ENCODE measurements around the gene RASA2.
"Not testable (repeated sequence)": the region's sequence is repeated elsewhere in the genome, so short reads cannot be mapped to it uniquely, and the experiment has no call there.

The RASA2 gene

DNA sequence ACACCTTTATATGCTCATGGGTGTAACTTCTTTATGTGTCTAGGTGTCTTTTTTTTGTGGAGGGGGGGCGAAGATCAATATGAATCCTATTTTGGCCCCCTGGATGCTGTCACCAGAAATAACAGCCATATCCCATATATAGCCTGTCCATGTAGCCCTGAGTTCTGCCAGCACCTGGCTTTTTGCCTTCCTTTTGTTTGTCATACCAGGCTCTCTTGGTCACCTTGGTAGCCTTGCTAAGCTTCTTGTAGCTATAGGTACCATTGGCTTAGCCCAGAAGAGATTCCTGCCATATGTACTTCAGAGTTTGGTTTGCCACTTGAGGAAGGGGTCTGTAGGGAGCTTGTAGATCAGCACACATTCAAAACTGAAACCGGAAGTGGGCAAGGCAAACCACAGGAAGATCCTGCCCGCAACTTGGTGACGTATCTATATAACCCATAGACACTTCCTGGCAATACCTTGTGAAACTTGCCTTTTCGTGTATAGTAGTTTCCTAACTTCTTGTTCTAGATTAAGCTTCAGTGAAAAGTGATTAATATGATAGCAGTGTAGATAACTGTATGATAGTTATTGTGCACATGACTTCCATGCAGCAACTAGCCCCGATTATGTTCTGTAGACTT is 11.9 kb downstream of the RASA2 start:
- DNase-seq (ENCODE audit: low read depth) = peak; percentile 76

DNA sequence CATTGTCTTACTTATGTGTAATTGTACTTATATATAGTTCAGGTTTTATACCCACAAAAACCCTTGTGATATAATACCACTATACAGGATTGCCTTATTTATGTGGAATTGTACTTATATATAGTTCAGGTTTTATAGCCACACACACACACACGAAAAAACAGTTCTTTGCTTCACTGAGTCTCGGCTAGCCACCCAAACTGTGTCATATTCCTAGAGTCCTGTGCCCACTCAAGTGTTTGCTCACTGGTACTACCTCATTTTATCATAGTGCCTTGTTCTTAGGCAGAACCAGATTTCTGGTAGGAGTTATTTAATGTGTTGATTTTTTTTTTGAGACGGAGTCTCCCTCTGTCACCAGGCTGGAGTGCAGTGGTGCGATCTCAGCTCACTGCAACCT is 12.5 kb downstream of the RASA2 start:
- DNase-seq (ENCODE audit: low read depth) = no peak

DNA sequence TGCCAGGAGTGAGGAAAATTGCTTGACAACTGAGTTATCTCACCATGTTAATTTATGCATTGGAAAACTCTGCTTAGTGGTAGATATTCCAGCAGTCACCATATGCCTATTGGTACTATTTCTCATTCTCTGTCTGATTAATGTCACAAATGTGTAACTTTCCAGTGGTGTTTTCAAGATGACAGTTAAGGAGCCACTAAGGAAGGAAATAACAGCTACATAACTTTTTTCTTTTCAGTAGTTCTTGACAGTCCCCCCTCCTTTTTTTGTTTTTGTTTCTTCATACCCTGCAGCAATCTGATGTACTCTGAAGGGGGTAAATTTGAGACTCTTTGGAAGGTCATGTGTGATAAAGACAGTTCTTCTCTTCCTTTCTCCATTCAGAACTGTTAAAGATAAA is 13.1 kb downstream of the RASA2 start:
- no peak for DNase-seq (ENCODE audit: low read depth)

DNA sequence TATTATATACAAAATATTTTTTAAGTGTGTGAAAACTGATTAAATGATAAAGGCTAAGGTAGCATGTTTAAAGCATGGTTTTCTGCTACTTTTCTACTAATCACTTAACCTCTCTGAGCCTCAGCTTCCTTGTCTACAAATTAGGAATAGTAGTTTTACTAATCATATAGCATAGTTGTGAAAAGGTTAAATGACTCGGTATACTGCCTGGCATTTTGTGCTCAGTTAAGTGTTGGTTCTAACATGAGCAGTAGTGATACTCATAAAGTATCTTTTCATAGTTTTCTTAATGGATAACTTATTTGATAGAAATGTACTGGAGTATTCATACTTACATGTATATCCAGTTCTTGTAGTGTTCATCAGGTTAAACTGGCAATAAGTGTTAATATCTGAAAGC is 13.6 kb downstream of the RASA2 start:
- no peak for DNase-seq (ENCODE audit: low read depth)

DNA sequence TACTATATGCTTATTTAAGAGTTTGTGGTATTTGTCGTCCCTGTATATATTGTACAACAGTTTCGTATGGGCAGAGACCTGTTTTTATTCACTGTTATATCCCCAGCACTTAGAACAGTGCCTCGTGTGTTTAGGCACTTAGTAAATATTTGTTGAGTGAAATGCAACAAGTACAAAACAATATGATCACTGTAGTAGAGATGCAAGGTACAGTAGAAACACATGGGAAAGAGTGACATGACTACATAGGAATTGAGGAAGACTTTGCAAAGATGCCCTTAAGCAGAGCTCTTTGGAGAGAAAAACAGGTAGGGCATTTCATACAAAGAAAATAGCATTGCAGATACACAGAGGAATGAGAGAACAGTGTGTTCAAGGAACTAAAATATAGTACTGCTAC is 18.3 kb downstream of the RASA2 start:
- DNase-seq (ENCODE audit: low read depth) = no peak

DNA sequence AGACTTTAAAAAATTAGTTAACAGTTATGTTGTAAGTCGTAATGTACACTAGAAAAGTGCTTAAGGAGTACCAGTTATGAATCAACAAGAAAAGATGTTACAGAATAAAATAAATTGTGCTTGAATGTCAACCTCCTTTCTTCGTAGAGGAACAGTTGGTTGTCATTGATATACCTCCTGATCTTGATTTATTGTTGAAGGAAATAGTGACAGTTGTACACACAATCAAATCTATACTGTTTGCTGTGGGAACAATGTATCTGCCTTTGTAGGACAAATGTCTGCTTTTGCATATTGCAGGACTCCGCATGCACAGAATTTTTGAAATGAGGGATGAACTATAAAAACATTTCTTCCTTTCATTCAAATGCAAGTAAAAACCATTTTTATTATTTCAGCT is 19.2 kb downstream of the RASA2 start:
- DNase-seq (ENCODE audit: low read depth) = no peak

DNA sequence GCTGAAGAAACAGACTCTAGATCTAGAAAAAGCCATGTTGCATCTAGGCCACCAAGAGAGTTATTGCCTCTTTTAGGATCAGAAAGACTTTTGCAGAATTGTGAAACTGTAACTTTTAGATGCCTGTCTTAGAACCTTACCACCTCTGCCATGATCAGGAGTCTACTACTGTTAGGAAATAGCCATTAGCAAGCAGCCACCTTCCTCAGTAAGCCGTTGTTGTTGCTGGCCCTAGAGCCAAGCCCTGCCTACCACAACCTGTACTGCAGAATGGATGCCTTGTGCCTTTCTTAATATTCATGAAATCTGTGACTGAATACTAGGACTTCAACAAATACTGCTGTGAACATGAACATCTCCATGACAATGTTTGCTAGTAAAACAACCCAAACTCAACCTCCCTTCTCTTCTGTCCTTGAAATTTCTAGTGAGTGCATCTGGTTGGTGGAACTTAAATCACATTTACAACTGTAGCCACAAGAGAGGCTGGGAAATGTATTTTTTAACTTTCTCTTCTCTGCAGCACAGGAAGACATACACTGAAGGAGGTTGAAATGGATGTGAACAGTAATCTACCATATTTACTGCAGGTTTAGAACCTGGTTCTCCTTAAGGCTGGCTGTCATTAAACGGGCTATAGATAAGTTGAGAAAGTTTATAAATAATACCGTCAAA is 20.7 kb downstream of the RASA2 start:
- no peak for DNase-seq (ENCODE audit: low read depth)

DNA sequence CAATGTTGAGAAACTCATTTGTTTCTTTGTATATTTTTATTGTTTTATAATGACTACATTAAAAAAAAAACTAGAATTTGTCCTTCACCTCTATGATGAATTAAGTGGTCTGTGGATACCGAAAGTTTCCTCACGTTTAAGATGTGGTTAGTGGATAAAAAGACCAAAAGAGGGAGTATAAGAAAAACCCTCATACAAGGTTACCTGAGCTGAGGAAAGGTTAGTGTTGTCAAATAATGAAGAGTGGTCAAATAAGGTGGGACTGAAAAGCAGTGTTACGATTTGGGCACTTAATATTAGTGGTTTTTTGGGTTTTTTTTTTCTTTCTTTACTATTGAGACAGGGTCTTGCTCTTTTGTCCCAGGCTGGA is 21.2 kb downstream of the RASA2 start:
- no peak for DNase-seq (ENCODE audit: low read depth)

DNA sequence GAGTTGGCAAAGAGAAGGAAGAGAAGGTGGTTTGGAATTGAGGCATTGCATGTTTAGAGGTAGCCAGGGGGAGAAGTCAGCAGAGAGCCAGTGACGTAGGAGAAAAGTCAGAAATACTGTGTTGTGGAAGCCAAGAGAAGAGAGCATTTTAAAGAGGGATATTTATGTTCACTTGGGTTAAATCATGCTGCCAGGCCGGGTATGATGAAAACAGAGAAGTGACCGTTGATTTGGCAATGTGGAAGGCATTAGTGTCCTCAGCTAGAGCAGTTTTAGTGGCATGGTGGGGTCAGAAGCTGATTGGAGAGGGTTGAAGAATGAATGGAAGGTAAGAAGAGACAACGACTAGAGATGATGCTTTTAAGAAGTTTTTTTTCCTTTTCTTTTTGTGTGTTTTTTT is 24.5 kb downstream of the RASA2 start:
- no peak for DNase-seq (ENCODE audit: low read depth)

DNA sequence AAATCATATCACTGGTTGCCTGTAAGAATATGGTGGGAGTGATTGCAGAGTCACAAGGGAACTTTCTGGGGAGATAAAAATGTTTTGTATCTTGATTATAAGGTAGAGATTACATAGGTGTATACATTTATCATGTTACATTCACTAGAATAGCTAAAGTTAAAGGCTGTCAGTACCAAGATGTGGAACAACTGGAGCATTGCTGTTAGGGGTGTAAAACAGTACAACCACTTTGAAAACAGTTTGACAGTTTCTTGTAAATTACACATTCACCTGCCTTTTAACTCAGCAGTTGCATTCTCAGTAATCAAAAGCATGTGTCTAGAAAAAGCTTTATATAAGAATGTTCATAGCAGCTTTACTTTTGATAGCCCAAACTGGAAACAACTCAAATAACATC is 27.6 kb downstream of the RASA2 start:
- no peak for DNase-seq (ENCODE audit: low read depth)

DNA sequence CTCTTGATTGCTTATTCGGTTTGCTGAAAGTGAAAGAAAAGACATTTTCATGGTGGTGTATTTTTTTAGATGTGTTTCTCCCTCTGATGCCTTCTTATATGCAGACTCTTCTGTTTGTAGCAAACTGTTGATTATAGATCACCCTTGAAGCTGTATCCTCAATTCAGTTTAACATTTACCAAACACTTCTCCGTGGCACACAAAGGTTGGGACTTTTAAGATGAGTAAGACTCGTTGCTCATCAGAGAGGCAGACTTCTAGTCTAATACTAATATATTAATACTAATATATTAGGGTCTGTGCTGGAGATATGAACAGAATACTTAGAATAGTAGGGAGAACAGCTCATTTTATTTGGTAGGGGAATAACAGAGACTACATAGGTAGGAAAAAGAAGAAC is 32.8 kb downstream of the RASA2 start:
- no peak for DNase-seq (ENCODE audit: low read depth)

DNA sequence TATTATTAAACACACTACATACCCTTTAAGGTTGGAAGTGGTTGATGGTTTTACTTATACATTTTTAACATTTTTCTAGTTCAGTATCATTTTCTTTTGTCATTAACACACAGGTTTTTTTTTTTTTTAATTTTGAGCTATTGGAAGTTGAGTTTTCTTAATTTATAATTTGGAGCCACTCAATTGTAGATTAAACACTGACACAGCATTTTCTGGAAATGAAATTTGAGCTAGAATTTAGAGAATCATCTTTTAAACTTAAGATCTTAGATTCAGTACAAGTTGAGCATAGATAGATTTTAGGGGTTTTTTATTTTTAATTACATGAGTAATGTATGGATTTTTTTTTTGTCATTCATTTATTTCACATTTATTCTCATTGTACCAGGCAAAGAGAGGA is 35.0 kb downstream of the RASA2 start:
- no peak for DNase-seq (ENCODE audit: low read depth)

DNA sequence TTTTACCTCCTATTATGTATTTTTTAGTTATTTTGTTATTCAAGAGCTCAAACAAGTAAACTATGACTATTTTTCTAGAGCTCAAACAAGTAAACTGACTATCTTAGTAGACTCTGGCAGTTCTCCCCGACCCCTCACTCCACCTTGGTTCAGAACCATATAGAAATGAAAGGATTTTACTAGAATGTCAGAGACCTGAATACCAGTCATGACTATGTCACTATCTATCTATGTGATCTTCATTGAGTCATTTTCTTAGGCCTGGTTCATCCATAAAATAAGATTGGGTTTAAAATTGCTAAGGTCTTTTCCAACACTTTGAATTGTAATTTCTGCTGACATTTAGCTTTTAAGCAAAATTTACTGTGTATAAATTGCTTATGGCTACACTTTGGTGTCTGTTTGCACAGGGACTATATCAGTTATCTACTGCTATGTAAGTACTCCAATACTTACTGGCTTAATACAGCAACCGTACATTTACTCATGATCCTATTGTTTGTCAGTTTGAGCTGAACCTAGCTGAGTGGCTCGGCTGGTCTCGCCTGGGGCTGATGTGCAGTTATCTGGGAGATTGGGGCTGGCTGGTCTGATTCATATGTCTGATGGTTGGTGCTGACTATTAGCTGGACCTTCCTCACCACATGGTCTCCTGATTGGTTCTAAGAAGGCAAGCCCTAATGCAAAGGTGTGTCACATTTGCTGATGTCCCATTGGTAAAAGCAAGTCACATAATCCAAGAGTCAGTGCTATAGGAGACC is 37.0 kb downstream of the RASA2 start:
- no peak for DNase-seq (ENCODE audit: low read depth)

DNA sequence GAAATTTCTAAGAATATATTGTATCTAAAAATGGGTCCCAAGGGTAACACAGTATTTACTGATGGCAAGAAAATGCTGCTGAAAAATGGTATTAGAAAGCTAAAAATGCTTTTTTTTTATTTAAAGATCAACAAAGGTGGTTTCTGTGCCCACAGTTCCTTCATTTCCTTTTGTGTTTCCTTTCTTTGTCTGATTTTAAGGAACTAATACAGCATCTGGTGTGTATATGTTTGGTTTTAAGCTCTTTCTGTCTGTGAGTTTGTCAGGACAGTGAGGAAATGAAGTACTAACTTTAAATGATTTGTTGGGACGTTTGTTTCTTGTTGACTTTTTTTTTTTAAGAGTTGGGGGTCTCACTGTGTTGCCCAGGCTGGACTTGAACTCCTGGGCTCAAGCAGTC is 38.2 kb downstream of the RASA2 start:
- DNase-seq (ENCODE audit: low read depth) = no peak

DNA sequence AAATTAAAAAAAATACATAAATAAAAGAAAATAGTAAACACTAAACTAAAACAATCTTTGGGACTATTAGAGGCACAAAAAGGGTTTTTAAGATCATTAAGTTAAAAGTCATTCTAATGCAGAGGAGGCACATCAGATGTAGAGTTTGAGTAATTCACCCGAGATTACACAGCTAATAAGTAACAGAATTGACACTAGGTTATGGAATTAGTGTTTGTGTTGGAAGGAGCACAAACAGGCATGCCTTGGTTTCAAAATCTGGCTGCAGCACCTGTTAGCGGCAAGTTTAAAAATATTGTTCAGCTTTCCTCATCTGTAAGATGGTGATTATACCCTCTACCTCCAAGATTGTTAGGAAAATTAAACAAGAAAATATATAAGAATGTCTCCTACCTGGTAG is 39.0 kb downstream of the RASA2 start:
- DNase-seq (ENCODE audit: low read depth) = no peak

DNA sequence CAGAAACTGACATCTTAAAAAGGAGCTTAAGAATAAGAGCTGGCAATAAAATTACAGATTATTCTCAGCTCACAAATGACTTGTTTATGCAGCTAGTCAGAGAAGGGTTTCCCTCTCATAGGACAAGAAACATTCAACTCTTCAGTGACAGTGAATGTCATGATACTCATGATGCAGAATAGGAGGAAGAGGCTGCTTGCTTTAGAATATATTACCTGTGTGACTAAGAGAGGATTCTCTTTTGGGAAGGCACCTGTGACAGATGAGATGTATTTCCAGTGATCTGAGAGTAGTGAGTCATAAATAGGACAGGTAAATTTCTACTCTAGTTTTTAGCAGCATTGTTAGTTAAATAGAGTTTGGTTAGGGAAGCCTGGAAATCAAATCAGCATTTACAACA is 39.9 kb downstream of the RASA2 start:
- no peak for DNase-seq (ENCODE audit: low read depth)

DNA sequence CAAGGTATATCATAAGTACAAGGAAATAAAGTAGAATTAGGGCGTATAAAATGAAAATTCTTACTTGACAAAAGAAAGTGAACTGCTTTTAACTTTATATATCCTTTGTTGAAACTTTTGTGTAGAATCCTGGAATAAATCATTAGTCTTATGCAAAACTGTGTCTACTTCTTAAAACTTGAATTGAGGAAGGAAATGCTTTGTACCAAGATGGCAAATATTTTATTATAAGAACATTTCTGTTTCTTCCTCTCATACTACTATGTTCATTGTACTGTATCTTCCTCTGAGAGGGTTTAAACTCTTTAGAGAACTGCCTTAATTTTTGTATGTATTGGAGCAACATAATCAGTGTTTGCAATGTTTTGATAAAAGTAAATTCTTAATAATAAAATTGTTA is 42.0 kb downstream of the RASA2 start:
- DNase-seq (ENCODE audit: low read depth) = no peak

DNA sequence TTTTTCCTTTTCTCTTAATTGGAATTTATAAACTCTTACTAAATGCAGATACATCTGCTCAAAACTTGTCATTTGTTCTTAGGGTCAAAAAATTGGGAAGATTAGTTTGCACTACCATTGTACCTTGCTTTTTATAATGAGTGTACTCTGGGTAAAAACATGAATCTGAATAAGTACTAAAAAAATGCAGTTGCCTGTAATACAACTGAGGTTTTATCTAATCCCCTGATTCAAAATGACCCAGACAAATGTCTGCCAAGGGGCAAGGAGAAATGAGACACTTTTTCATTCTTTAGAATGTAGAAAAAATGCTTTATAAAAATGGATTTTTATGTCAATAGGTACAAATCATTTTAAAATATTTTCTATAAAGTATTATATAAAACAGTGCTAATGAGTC is 42.4 kb downstream of the RASA2 start:
- no peak for DNase-seq (ENCODE audit: low read depth)

DNA sequence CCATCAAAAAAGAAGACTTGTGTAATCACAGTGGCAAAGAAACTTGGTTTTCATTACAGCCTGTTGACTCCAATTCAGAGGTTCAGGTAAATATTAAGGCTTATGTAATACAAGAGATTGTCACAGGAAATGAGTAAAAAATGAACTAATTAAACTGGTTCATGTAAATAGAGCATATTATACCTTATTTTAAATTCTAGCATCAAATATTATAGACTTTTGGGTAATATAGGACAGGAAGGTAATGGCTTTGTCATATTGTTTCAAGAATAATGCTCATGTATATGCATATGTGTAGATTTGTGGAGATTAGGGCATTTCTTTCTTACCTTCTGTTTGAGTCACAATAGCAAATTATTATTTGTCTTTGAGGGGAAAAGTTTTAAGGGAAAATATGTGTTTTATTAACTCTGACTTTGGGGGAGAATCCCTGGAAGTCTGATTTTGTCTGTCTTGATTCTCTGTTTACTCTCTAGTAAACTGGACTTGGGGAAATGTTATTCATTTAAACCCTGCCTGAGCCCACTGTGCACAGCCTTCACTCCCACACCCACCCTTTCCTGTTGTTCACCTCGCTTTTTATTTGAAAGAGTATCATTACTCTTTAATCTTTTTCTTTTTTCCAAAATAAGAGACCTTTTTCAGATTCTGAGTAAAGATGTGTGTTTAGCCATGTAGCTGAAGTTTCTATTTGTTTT is 43.0 kb downstream of the RASA2 start:
- DNase-seq (ENCODE audit: low read depth) = no peak

DNA sequence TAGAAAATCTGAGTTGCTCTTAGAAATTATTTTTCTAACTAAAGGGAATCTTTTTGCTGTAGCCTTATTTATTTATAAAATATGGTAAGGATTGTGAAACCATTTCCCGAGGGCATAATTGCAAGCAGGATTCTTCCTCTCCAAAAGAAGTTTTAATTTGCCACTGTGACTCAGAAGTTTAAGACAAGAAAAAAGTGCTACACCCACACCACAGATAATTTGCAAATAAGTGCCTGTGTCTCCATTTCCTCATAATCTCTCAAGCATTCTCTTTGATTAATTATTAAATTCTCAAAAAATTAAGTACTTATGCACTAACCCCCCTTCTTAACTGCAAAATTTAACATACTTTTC is 43.6 kb downstream of the RASA2 start:
- no peak for DNase-seq (ENCODE audit: low read depth)

DNA sequence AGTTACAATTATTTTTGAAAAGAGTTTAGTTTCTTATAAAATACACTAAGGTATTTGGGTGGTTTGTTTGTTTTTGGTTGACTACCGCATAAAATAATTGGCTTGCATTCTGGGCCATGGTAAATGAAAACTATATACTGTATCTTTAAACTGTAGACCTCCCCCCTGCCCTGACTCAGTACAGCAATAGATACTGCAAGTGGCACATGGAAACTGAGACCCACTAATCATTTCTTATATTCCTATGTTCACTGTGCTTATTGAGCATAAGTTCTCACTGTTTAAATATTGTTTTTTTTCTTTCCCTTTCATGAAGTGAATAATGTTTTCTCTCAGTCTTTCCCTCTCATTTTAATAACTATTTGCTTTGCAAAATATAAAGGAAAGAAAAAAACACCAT is 45.8 kb downstream of the RASA2 start:
- no peak for DNase-seq (ENCODE audit: low read depth)

DNA sequence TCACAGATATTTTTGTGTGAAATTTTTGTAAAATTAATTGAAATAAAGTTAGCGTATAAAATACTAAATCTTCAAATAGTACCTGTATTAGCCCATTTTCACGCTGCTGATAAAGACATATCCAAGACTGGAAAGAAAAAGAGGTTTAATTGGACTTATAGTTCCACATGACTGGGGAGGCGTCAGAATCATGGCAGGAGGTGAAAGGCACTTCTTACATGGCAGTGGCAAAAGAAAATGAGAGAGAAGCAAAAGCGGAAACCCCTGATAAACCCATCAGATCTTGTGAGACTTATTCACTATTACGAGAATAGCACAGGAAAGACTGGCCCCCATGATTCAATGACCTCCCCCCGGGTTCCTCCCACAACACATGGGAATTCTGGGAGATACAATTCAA is 49.2 kb downstream of the RASA2 start:
- DNase-seq (ENCODE audit: low read depth) = not testable (repeated sequence)

DNA sequence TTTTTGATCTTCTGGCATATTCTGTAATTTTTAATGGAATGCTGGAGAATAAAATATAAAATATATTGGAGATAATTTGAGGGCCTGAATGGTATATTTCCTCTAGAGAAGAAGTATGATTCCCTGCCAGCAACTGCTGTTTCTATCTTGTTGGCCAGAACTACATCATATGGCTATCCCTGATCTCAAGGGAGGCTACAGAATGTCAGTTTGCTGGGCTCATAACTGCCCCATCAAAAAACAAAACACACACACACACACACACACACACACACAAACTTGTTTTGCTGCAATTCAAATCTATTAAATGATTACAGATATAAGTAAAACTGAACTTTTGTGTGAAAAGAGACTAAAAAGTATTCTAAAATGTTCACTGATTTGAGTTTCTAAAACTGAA is 51.0 kb downstream of the RASA2 start:
- DNase-seq (ENCODE audit: low read depth) = no peak

All from activated gamma-delta T cell treated with anti-CD3 and anti-CD28 coated beads, Interleukin-2, amount 50 U/mL, for 16 hours (primary cell).